Neural cell (in vitro differentiated cells): ENCODE data around the gene TPGS1. TPM values are rescaled to one million over a fixed set of nuclear protein-coding genes. Genes with fewer than 3 reads are reported as not detected.

Source experiments
- H2AFZ ChIP-seq: fragments of 200-600, 300-800 bp; sonication (generic), shearing (Covaris generic); 2 replicates; pipeline ENCODE4 v1.6.0; 2014; ENCODE audit warnings: low read depth, mild to moderate bottlenecking, antibody characterized with exemption, low read length, moderate library complexity
- H3F3A ChIP-seq: fragments of 200-600 bp; shearing (Covaris generic); 2 replicates; pipeline ENCODE4 v1.6.1; 2016; ENCODE audit warnings: mild to moderate bottlenecking, moderate library complexity, mixed read lengths, antibody characterized with exemption, low read length; ENCODE audit not compliant: insufficient read depth, poor library complexity, severe bottlenecking
- H3K27ac ChIP-seq: fragments of 200-600, 300-800 bp; sonication (generic), shearing (Covaris generic); 2 replicates; pipeline ENCODE4 v1.5.1; 2014; ENCODE audit warnings: mild to moderate bottlenecking, low read length, moderate library complexity
- H3K27me3 ChIP-seq: fragments of 300-800, 200-600 bp; sonication (generic), shearing (Covaris generic); 2 replicates; pipeline ENCODE4 v1.6.0; 2014; ENCODE audit warnings: mild to moderate bottlenecking, low read depth, low read length, moderate library complexity; ENCODE audit not compliant: insufficient read depth
- H3K36me3 ChIP-seq: fragments of 300-800, 200-600 bp; sonication (generic), shearing (Covaris generic); 2 replicates; pipeline ENCODE4 v1.5.1; 2014; ENCODE audit warnings: mild to moderate bottlenecking, antibody characterized with exemption, low read length, moderate library complexity; ENCODE audit not compliant: insufficient read depth
- H3K4me2 ChIP-seq: fragments of 300-800, 200-600 bp; sonication (generic), shearing (Covaris generic); 2 replicates; pipeline ENCODE4 v1.6.0; 2014; ENCODE audit warnings: mild to moderate bottlenecking, low read length
- H3K4me3 ChIP-seq: fragments of 300-800, 200-600 bp; sonication (generic), shearing (Covaris generic); 2 replicates; pipeline ENCODE4 v1.5.1; 2014; ENCODE audit warnings: mild to moderate bottlenecking, low read length, moderate library complexity
- H3K79me2 ChIP-seq: fragments of 200-600 bp; shearing (Covaris generic); replicated peaks from 2 replicates; pipeline ENCODE4 v1.6.0; 2014; ENCODE audit warnings: mild to moderate bottlenecking, low read length, moderate library complexity; ENCODE audit not compliant: insufficient read depth
- H3K9ac ChIP-seq: fragments of 300-800, 200-600 bp; sonication (generic), shearing (Covaris generic); 2 replicates; pipeline ENCODE4 v1.6.1; 2016; ENCODE audit warnings: mild to moderate bottlenecking, low read length, mixed read lengths
- H3K9me2 ChIP-seq: fragments of 200-600 bp; shearing (Covaris generic); 2 replicates; pipeline ENCODE4 v1.6.1; 2016; ENCODE audit warnings: mild to moderate bottlenecking, low read length, mixed read lengths; ENCODE audit not compliant: insufficient read depth
- H3K9me3 ChIP-seq: fragments of 200-600, 300-800 bp; sonication (generic), shearing (Covaris generic); 2 replicates; pipeline ENCODE4 v1.6.1; 2016; ENCODE audit warnings: mild to moderate bottlenecking, mixed run types, low read length, moderate library complexity, mixed read lengths
- H4K20me1 ChIP-seq: fragments of 200-600 bp; shearing (Covaris generic); 2 replicates; pipeline ENCODE4 v1.6.1; 2016; ENCODE audit warnings: mild to moderate bottlenecking, mixed run types; ENCODE audit not compliant: insufficient read depth
- EP300 ChIP-seq: fragments of 450-650 bp; conservative IDR thresholded peaks from 2 replicates; pipeline ENCODE4 v1.6.1; 2014; ENCODE audit warnings: antibody characterized with exemption, mild to moderate bottlenecking, moderate library complexity; ENCODE audit not compliant: poor library complexity, severe bottlenecking
- EZH2 ChIP-seq: fragments of 200-600, 300-800 bp; shearing (Covaris generic), sonication (generic); IDR thresholded peaks from 2 replicates; pipeline ENCODE4 v1.6.1; 2014; ENCODE audit warnings: antibody characterized with exemption, low read length, borderline replicate concordance, mild to moderate bottlenecking; ENCODE audit not compliant: insufficient read depth, poor library complexity, severe bottlenecking
- MXI1 ChIP-seq: fragments of 450-650 bp; conservative IDR thresholded peaks from 2 replicates; pipeline ENCODE4 v1.6.1; 2014; ENCODE audit warnings: antibody characterized with exemption, mild to moderate bottlenecking; ENCODE audit not compliant: poor library complexity, severe bottlenecking
- POLR2AphosphoS5 ChIP-seq: IDR thresholded peaks from 2 replicates; pipeline ENCODE4 v1.6.1; 2012
- RAD21 ChIP-seq: fragments of 450-650 bp; conservative IDR thresholded peaks from 2 replicates; pipeline ENCODE4 v1.6.1; 2014; ENCODE audit warnings: antibody characterized with exemption, mild to moderate bottlenecking, moderate library complexity
- SMC3 ChIP-seq: fragments of 450-650 bp; conservative IDR thresholded peaks from 2 replicates; pipeline ENCODE4 v1.6.1; 2014; ENCODE audit warnings: antibody characterized with exemption, mild to moderate bottlenecking, moderate library complexity; ENCODE audit not compliant: poor library complexity
- TAF1 ChIP-seq: IDR thresholded peaks from 2 replicates; pipeline ENCODE4 v1.6.1; 2012; ENCODE audit warnings: low read depth
- polyA plus RNA-seq: library from polyadenylated mRNA; depleted of rRNA; stranded (reverse); fragments of >200 nt; gene quantifications from 2 replicates; pipeline ENCODE4 v1.2.3, GENCODE V29; 2014
- TF ChIP-seq, protein P1 (sequence below): IDR thresholded peaks from 2 replicates; pipeline ENCODE4 v1.6.1; 2012; ENCODE audit warnings: borderline replicate concordance
- TF ChIP-seq, protein P2 (sequence below): fragments of 450-650 bp; IDR thresholded peaks from 2 replicates; pipeline ENCODE4 v1.5.1; 2014; ENCODE audit warnings: antibody characterized with exemption, mild to moderate bottlenecking, moderate library complexity; ENCODE audit not compliant: poor library complexity, severe bottlenecking

The TPGS1 gene
- polyA plus RNA-seq, 1 donor from 2014 or later = 79.6 TPM

DNA sequence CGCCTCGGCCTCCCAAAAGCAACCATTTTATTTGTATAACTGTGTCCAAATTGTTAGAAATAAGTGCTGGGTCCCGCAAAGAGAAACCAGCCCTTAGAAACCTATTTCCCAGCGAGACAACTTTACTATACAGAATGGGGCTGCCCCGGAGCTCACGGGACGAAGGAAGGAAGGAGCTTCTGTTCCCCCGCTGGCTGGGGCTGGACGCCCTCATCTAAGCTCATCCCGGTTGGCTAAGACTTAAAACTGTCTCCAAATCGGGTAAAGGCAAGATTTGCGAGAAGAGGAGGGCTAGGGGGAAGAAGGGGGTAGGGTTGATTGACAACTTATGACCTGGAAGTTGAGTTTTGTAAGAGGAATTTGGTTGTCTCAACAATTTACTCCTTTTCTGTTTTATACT is 52.8 kb downstream of the TPGS1 start:
- H4K20me1 ChIP-seq = no peaks in the 10 kb centered on the region
- no peak overlapping the region for H3K4me2 ChIP-seq
- no peaks in the 10 kb centered on the region for H3K79me2 ChIP-seq
- no peaks in the 10 kb centered on the region for H3K27me3 ChIP-seq
- no peaks in the 10 kb centered on the region for H3K9me2 ChIP-seq
- no peak overlapping the region for H2AFZ ChIP-seq
- no peak overlapping the region for H3K27ac ChIP-seq
- no peak for TF ChIP-seq EZH2
- no peak for TF ChIP-seq SMC3
- TF ChIP-seq, protein P1, sequence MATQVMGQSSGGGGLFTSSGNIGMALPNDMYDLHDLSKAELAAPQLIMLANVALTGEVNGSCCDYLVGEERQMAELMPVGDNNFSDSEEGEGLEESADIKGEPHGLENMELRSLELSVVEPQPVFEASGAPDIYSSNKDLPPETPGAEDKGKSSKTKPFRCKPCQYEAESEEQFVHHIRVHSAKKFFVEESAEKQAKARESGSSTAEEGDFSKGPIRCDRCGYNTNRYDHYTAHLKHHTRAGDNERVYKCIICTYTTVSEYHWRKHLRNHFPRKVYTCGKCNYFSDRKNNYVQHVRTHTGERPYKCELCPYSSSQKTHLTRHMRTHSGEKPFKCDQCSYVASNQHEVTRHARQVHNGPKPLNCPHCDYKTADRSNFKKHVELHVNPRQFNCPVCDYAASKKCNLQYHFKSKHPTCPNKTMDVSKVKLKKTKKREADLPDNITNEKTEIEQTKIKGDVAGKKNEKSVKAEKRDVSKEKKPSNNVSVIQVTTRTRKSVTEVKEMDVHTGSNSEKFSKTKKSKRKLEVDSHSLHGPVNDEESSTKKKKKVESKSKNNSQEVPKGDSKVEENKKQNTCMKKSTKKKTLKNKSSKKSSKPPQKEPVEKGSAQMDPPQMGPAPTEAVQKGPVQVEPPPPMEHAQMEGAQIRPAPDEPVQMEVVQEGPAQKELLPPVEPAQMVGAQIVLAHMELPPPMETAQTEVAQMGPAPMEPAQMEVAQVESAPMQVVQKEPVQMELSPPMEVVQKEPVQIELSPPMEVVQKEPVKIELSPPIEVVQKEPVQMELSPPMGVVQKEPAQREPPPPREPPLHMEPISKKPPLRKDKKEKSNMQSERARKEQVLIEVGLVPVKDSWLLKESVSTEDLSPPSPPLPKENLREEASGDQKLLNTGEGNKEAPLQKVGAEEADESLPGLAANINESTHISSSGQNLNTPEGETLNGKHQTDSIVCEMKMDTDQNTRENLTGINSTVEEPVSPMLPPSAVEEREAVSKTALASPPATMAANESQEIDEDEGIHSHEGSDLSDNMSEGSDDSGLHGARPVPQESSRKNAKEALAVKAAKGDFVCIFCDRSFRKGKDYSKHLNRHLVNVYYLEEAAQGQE = no peak
- no peak for TF ChIP-seq MXI1
- TF ChIP-seq, protein P2, sequence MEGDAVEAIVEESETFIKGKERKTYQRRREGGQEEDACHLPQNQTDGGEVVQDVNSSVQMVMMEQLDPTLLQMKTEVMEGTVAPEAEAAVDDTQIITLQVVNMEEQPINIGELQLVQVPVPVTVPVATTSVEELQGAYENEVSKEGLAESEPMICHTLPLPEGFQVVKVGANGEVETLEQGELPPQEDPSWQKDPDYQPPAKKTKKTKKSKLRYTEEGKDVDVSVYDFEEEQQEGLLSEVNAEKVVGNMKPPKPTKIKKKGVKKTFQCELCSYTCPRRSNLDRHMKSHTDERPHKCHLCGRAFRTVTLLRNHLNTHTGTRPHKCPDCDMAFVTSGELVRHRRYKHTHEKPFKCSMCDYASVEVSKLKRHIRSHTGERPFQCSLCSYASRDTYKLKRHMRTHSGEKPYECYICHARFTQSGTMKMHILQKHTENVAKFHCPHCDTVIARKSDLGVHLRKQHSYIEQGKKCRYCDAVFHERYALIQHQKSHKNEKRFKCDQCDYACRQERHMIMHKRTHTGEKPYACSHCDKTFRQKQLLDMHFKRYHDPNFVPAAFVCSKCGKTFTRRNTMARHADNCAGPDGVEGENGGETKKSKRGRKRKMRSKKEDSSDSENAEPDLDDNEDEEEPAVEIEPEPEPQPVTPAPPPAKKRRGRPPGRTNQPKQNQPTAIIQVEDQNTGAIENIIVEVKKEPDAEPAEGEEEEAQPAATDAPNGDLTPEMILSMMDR = no peak
- no peak for TF ChIP-seq TAF1
- no peak for TF ChIP-seq EP300
- no peak for TF ChIP-seq POLR2AphosphoS5
- no peak for TF ChIP-seq RAD21
- H3K4me3 ChIP-seq = no peak overlapping the region
- H3K9ac ChIP-seq = no peak overlapping the region
- H3K36me3 ChIP-seq = no peaks in the 10 kb centered on the region
- H3K9me3 ChIP-seq = no peaks in the 10 kb centered on the region
- no peaks in the 10 kb centered on the region for H3F3A ChIP-seq

DNA sequence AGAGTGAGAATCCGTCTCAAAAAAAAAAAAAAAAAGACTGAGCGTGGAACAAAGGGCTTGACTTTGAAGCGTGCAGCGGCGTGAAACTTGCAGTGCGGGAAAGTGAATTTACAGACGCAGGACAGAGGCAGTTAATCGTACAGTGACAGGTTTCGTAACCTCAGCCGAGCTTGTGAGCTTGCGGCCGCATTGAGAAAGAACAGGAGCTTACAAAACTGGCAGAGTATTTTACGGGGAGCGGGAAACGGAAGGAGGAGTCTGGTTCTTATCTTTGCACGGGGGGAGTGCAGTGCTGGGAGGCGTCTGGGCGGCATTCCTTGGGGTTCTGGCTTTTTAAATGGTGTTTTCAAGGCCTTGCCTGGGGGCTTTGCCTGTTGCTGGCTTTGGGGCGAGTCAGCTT is 59.1 kb downstream of the TPGS1 start:
- Histone ChIP-seq H3K9me2 (no peaks in the 10 kb centered on the region), H3K4me3 (no peak overlapping the region)

More for the DNA sequence above, 59.1 kb downstream of the TPGS1 start:
- Histone ChIP-seq H2AFZ (no peak overlapping the region), H3K36me3 (no peaks in the 10 kb centered on the region), H3K27me3 (no peaks in the 10 kb centered on the region), H3K27ac (no peak overlapping the region), H3K4me2 (no peak overlapping the region), H3K9ac (no peak overlapping the region), H4K20me1 (no peaks in the 10 kb centered on the region), H3F3A (no peaks in the 10 kb centered on the region), H3K79me2 (no peaks in the 10 kb centered on the region), H3K9me3 (no peaks in the 10 kb centered on the region)
- TF ChIP-seq RAD21 (no peak), POLR2AphosphoS5 (no peak), MXI1 (no peak), EP300 (no peak), EZH2 (no peak), TAF1 (no peak)
